ENCODE measurements around the gene SPACA5.

SPACA5 gene

GRCh38 chrX:48058621-48059295 lies 52.0 kb downstream of the SPACA5 start:
- Histone ChIP-seq H3K4me1 (ENCODE audit: control insufficient read depth, insufficient read depth, low read length) (no peaks in the 10 kb centered on the region), H3K9me3 (ENCODE audit: control insufficient read depth, insufficient read depth, low read length) (peaks cover 62% of the 10 kb centered on the region), H3K4me3 (ENCODE audit: low read depth, low read length) (no peak overlapping the region), H3K27me3 (ENCODE audit: control insufficient read depth, insufficient read depth, low read length) (no peaks in the 10 kb centered on the region), H3K27ac (ENCODE audit: low read depth, low read length) (no peak overlapping the region), H3K36me3 (ENCODE audit: control insufficient read depth, insufficient read depth, low read length) (no peaks in the 10 kb centered on the region), H3K9ac (ENCODE audit: low read depth, low read length) (no peak overlapping the region)

- peaks cover 62% of the 10 kb centered on the region for H3K9me3 ChIP-seq (ENCODE audit: control insufficient read depth, insufficient read depth, low read length)
- no peaks in the 10 kb centered on the region for H3K27me3 ChIP-seq (ENCODE audit: control insufficient read depth, insufficient read depth, low read length)
- H3K27ac ChIP-seq (ENCODE audit: low read depth, low read length), result no peak overlapping the region
- H3K4me1 ChIP-seq (ENCODE audit: control insufficient read depth, insufficient read depth, low read length), result no peaks in the 10 kb centered on the region
- H3K4me3 ChIP-seq (ENCODE audit: low read depth, low read length), result no peak overlapping the region
- H3K36me3 ChIP-seq (ENCODE audit: control insufficient read depth, insufficient read depth, low read length), result no peaks in the 10 kb centered on the region
- H3K9ac ChIP-seq (ENCODE audit: low read depth, low read length), result no peak overlapping the region
Observed at GRCh38 chrX:48059296-48059639, 52.5 kb downstream of the SPACA5 start.
